HUES48 (cell line): ENCODE results near the gene GABRR2.

Experiments used
- H3K27ac ChIP-seq: one replicate; pipeline ENCODE4 v1.7.0; 2013; ENCODE audit warnings: low read depth, low read length, inconsistent platforms
- H3K27me3 ChIP-seq: 2 replicates; pipeline ENCODE4 v1.6.1; 2013; ENCODE audit warnings: mild to moderate bottlenecking, low read length; ENCODE audit not compliant: control insufficient read depth, insufficient read depth
- H3K36me3 ChIP-seq: 2 replicates; pipeline ENCODE4 v1.6.1; 2013; ENCODE audit warnings: low read length; ENCODE audit not compliant: control insufficient read depth, insufficient read depth
- H3K4me1 ChIP-seq: 2 replicates; pipeline ENCODE4 v1.6.1; 2013; ENCODE audit warnings: mild to moderate bottlenecking, low read length; ENCODE audit not compliant: control insufficient read depth, insufficient read depth
- H3K4me3 ChIP-seq: 2 replicates; pipeline ENCODE4 v1.5.1; 2013; ENCODE audit warnings: mild to moderate bottlenecking, low read depth, low read length
- H3K9ac ChIP-seq: 2 replicates; pipeline ENCODE4 v1.6.1; 2013; ENCODE audit warnings: mild to moderate bottlenecking, low read depth, low read length, moderate library complexity
- H3K9me3 ChIP-seq: 2 replicates; pipeline ENCODE4 v1.6.1; 2013; ENCODE audit warnings: low read length; ENCODE audit not compliant: control insufficient read depth, insufficient read depth

GABRR2 gene

GRCh38 chr6:89275900-89276299 lies 39.2 kb downstream of the GABRR2 start:
- no peak overlapping the region for H3K4me3 ChIP-seq
- no peaks in the 10 kb centered on the region for H3K9me3 ChIP-seq
- H3K9ac ChIP-seq, result no peak overlapping the region
- no peaks in the 10 kb centered on the region for H3K36me3 ChIP-seq
- no peaks in the 10 kb centered on the region for H3K27me3 ChIP-seq
- no peak overlapping the region for H3K27ac ChIP-seq
- no peaks in the 10 kb centered on the region for H3K4me1 ChIP-seq

DNA sequence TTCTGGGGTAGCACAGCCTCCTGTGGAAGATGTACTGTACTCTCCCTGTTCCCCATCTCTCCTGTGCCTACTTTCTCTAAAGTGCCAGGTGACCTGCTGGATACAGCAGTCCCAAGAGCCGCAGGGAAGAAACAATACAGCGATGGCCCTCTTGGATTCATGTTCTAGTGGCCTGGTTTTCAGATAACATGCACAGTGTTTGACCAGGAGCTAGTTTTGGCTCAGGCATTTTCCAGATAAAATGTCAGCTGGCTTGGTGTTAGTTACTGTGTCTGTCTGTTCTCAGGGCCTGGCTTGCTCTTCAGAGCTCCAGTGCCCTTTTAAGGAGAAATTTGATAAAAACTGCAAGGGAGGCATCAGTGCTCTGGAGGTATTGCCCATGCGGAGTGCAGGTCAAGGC lies 41.3 kb downstream of the GABRR2 start:
- H3K36me3 ChIP-seq, result no peaks in the 10 kb centered on the region
- no peaks in the 10 kb centered on the region for H3K27me3 ChIP-seq
- H3K9me3 ChIP-seq, result no peaks in the 10 kb centered on the region
- H3K9ac ChIP-seq, result no peak overlapping the region
- H3K4me1 ChIP-seq, result no peaks in the 10 kb centered on the region
- no peak overlapping the region for H3K27ac ChIP-seq
- H3K4me3 ChIP-seq, result no peak overlapping the region

- Histone ChIP-seq H3K9ac (no peak overlapping the region), H3K27me3 (no peaks in the 10 kb centered on the region), H3K4me1 (no peaks in the 10 kb centered on the region), H3K4me3 (no peak overlapping the region), H3K9me3 (no peaks in the 10 kb centered on the region), H3K36me3 (no peaks in the 10 kb centered on the region), H3K27ac (no peak overlapping the region)
These were observed 42.5 kb downstream of the GABRR2 start for GRCh38 chr6:89272596-89272995.

- H3K9me3 ChIP-seq, result no peaks in the 10 kb centered on the region
- H3K27ac ChIP-seq, result no peak overlapping the region
- no peaks in the 10 kb centered on the region for H3K4me1 ChIP-seq
- H3K36me3 ChIP-seq, result no peaks in the 10 kb centered on the region
- H3K9ac ChIP-seq, result no peak overlapping the region
- H3K27me3 ChIP-seq, result no peaks in the 10 kb centered on the region
- no peak overlapping the region for H3K4me3 ChIP-seq
These were observed 44.0 kb downstream of the GABRR2 start for GRCh38 chr6:89270951-89271721.

- no peak overlapping the region for H3K9ac ChIP-seq
- H3K27ac ChIP-seq, result no peak overlapping the region
- no peaks in the 10 kb centered on the region for H3K27me3 ChIP-seq
- no peak overlapping the region for H3K4me3 ChIP-seq
- no peaks in the 10 kb centered on the region for H3K4me1 ChIP-seq
- H3K9me3 ChIP-seq, result no peaks in the 10 kb centered on the region
- H3K36me3 ChIP-seq, result no peaks in the 10 kb centered on the region
These were observed 45.1 kb downstream of the GABRR2 start for GRCh38 chr6:89269981-89270380.

- Histone ChIP-seq H3K27me3 (no peaks in the 10 kb centered on the region), H3K9me3 (no peaks in the 10 kb centered on the region), H3K36me3 (no peaks in the 10 kb centered on the region), H3K27ac (no peak overlapping the region), H3K9ac (no peak overlapping the region), H3K4me3 (no peak overlapping the region), H3K4me1 (no peaks in the 10 kb centered on the region)
These were observed 45.8 kb downstream of the GABRR2 start for GRCh38 chr6:89269252-89269651.

DNA sequence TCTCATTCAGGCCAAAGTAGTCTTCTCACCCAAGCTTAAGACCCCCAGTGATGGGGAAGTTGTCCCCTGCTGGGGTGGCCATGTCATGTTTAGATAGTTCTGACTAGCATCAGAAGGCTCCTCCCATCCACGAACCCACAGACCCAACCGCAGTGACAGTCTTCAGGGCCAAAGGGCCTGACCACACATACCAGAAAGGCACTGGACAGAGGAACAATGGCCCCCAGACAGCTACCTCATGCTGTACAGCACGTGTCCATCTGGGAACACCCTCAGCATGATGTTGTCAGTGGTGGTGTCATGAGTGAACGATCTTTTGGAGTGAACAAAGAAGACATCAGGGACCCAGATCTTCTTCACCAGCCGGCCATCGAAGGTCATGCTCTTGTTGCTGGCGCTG lies 46.3 kb downstream of the GABRR2 start:
- H3K36me3 ChIP-seq, result no peaks in the 10 kb centered on the region
- H3K4me1 ChIP-seq, result no peaks in the 10 kb centered on the region
- H3K4me3 ChIP-seq, result no peak overlapping the region
- H3K9me3 ChIP-seq, result no peaks in the 10 kb centered on the region
- H3K27ac ChIP-seq, result no peak overlapping the region
- no peaks in the 10 kb centered on the region for H3K27me3 ChIP-seq
- H3K9ac ChIP-seq, result no peak overlapping the region

DNA sequence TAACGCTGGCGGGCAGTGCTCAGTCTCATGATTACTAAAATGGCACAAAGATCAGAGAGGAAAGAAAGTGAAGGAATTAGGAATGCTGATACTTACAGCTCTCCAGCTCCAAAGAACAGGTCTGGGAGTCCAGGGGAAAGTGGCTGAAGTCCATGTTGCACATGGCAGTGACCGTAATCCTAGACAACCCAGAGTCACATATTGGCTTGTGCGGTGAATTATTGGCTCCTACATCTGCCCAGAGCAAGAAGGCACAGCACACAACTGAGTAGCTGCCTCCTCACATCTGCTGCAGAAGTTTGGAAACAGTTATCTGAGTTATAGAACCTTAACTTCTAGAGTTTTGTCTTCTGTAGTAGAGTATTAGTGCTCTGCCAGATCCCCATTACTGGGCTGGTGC lies 47.2 kb downstream of the GABRR2 start:
- no peak overlapping the region for H3K4me3 ChIP-seq
- H3K4me1 ChIP-seq, result no peaks in the 10 kb centered on the region
- H3K9ac ChIP-seq, result no peak overlapping the region
- no peaks in the 10 kb centered on the region for H3K36me3 ChIP-seq
- H3K27ac ChIP-seq, result no peak overlapping the region
- H3K27me3 ChIP-seq, result no peaks in the 10 kb centered on the region
- H3K9me3 ChIP-seq, result no peaks in the 10 kb centered on the region

- Histone ChIP-seq H3K9me3 (no peaks in the 10 kb centered on the region), H3K36me3 (no peaks in the 10 kb centered on the region), H3K9ac (no peak overlapping the region), H3K4me3 (no peak overlapping the region), H3K27me3 (no peaks in the 10 kb centered on the region), H3K4me1 (no peaks in the 10 kb centered on the region), H3K27ac (no peak overlapping the region)
These were observed 50.8 kb downstream of the GABRR2 start for GRCh38 chr6:89264296-89264695.

GRCh38 chr6:89260832-89261231 lies 54.3 kb downstream of the GABRR2 start:
- H3K27me3 ChIP-seq, result no peaks in the 10 kb centered on the region
- no peaks in the 10 kb centered on the region for H3K9me3 ChIP-seq
- H3K36me3 ChIP-seq, result no peaks in the 10 kb centered on the region
- no peaks in the 10 kb centered on the region for H3K4me1 ChIP-seq
- no peak overlapping the region for H3K9ac ChIP-seq
- H3K4me3 ChIP-seq, result no peak overlapping the region
- no peak overlapping the region for H3K27ac ChIP-seq

- H3K9me3 ChIP-seq, result no peaks in the 10 kb centered on the region
These were observed 54.8 kb downstream of the GABRR2 start for GRCh38 chr6:89260310-89260709.

More at GRCh38 chr6:89260310-89260709, 54.8 kb downstream of the GABRR2 start:
- Histone ChIP-seq H3K27ac (no peak overlapping the region), H3K4me1 (no peaks in the 10 kb centered on the region), H3K4me3 (no peak overlapping the region), H3K27me3 (no peaks in the 10 kb centered on the region), H3K36me3 (no peaks in the 10 kb centered on the region), H3K9ac (no peak overlapping the region)
